OCI-LY7 (cell line): ENCODE data around the gene SPATA3. TPM values are rescaled to one million over a fixed set of nuclear protein-coding genes. Genes with fewer than 3 reads are reported as not detected.

Experiments
- BruUV-seq: library from RNA; stranded (reverse); fragments of 400-500 nt; replicated peaks from 2 replicates; lab custom pipeline; 2021; lab: Mats Ljungman, UMichigan
- CTCF ChIA-PET: fragments of 300-600 bp; sonication (Branson Sonifier 250); formaldehyde crosslinking; loops from one replicate; lab custom pipeline; 2022; ENCODE audit warnings: antibody characterized with exemption; ENCODE audit not compliant: unreplicated experiment; lab: Charles Lee
- POLR2A ChIA-PET: fragments of 300-600 bp; sonication (Branson Sonifier 250); formaldehyde crosslinking; loops from one replicate; lab custom pipeline; 2022; ENCODE audit warnings: antibody characterized with exemption; lab: Charles Lee
- DNase-seq: peaks from one replicate; pipeline ENCODE4 v3.0.0-alpha.2; 2015; ENCODE audit warnings: low spot score
- H2AFZ ChIP-seq: fragments of 200-600 bp; sonication (generic), shearing (Covaris generic); 2 replicates; pipeline ENCODE4 v1.6.1; 2014; ENCODE audit warnings: mild to moderate bottlenecking, antibody characterized with exemption, low read length, moderate library complexity
- H3K27ac ChIP-seq: fragments of 200-600 bp; sonication (generic); 2 replicates; pipeline ENCODE4 v1.5.1; 2014; ENCODE audit warnings: mixed run types, low read depth, mild to moderate bottlenecking, moderate library complexity, low read length, inconsistent platforms; ENCODE audit not compliant: poor library complexity, severe bottlenecking
- H3K36me3 ChIP-seq: fragments of 200-600 bp; sonication (generic); 2 replicates; pipeline ENCODE4 v1.6.1; 2014; ENCODE audit warnings: mild to moderate bottlenecking, antibody characterized with exemption, low read length, moderate library complexity, mixed read lengths; ENCODE audit not compliant: insufficient read depth
- H3K4me1 ChIP-seq: fragments of 200-600 bp; sonication (generic); 2 replicates; pipeline ENCODE4 v1.5.1; 2014; ENCODE audit warnings: mild to moderate bottlenecking, low read length; ENCODE audit not compliant: insufficient read depth, poor library complexity, severe bottlenecking
- H3K4me2 ChIP-seq: fragments of 200-600 bp; sonication (generic); 2 replicates; pipeline ENCODE4 v1.6.1; 2014; ENCODE audit warnings: mild to moderate bottlenecking, low read length
- H3K4me3 ChIP-seq: fragments of 200-600 bp; sonication (generic); 2 replicates; pipeline ENCODE4 v1.5.1; 2014; ENCODE audit warnings: mild to moderate bottlenecking, low read depth, low read length; ENCODE audit not compliant: poor library complexity, severe bottlenecking
- H3K79me2 ChIP-seq: fragments of 200-600 bp; sonication (generic); 2 replicates; pipeline ENCODE4 v1.6.1; 2016; ENCODE audit warnings: low read depth, mild to moderate bottlenecking, low read length, moderate library complexity, mixed read lengths; ENCODE audit not compliant: insufficient read depth
- H3K9me2 ChIP-seq: fragments of 200-600 bp; sonication (generic); 2 replicates; pipeline ENCODE4 v1.6.1; 2016; ENCODE audit warnings: mild to moderate bottlenecking, low read length, mixed read lengths; ENCODE audit not compliant: insufficient read depth
- H3K9me3 ChIP-seq: fragments of 200-600 bp; sonication (generic); 2 replicates; pipeline ENCODE4 v1.6.1; 2014; ENCODE audit warnings: mild to moderate bottlenecking, mixed run types, low read length, mixed read lengths
- H4K20me1 ChIP-seq: fragments of 200-600 bp; sonication (generic); 2 replicates; pipeline ENCODE4 v1.6.1; 2014; ENCODE audit warnings: mild to moderate bottlenecking, antibody characterized with exemption, low read length, moderate library complexity, mixed read lengths; ENCODE audit not compliant: insufficient read depth
- EZH2phosphoT487 ChIP-seq: fragments of 200-600 bp; sonication (generic); IDR thresholded peaks from 2 replicates; pipeline ENCODE4 v1.6.1; 2018; ENCODE audit warnings: low read depth, borderline replicate concordance, mild to moderate bottlenecking, mixed run types, antibody characterized with exemption, low read length, moderate library complexity, mixed read lengths
- intact Hi-C: fragments of 100-400 bp; cut with micrococcal nuclease; formaldehyde crosslinking; loops from one replicate; pipeline ENCODE4 v1.10.0; 2022; ENCODE audit not compliant: unreplicated experiment
- total RNA-seq, 2 experiments: library from RNA; depleted of rRNA in 1 of 2; stranded (reverse); fragments of >200 nt in 1 of 2; shearing (Covaris generic) in 1 of 2; gene quantifications; 2 replicates each; pipeline ENCODE4 v1.2.3, GENCODE V29; 2014 to 2022
- TF ChIP-seq, protein P1 (sequence below): fragments of 200-600 bp; sonication (generic); conservative IDR thresholded peaks from 2 replicates; pipeline ENCODE4 v1.5.1; 2014; ENCODE audit warnings: mild to moderate bottlenecking, antibody characterized with exemption, low read length, moderate library complexity, mixed read lengths

The SPATA3 gene
- total RNA-seq, 2 experiments from 2014 or later: not detected

DNA sequence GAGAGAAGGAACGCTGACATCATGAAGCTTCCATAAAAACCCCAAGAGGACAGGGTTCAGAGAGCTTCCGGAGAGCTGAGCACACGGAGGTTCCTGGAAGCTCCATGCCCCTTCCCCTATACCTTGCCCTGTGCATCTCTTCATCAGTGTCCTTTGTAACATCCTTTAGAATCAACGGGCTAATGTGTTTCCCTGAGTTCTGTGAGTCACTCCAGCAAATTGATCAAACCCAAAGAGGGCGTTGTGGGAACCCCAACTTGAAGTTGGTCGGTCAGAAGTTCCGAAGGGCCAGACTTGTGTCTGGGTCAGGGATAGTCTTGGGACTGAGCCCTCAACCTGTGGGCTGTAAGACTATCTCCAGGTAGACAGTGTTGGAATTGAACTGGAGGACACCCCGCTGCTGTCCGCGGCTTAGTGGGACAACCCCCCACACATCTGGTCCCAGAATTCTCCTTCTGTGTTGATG lies 45.0 kb upstream of the SPATA3 start:
- H3K4me3 ChIP-seq: no peak overlapping the region
- H3K4me2 ChIP-seq: no peak overlapping the region
- no peak for DNase-seq
- H2AFZ ChIP-seq: no peak overlapping the region
- H3K79me2 ChIP-seq: no peaks in the 10 kb centered on the region
- no peaks in the 10 kb centered on the region for H3K4me1 ChIP-seq
- BruUV-seq: no TSS peak
- no peaks in the 10 kb centered on the region for H3K36me3 ChIP-seq
- H3K9me3 ChIP-seq: no peaks in the 10 kb centered on the region
- POLR2A ChIA-PET: interaction anchor here (0.6 kb wide), 2 partner anchors 34 to 1202 kb away, joined by 3 read pairs; no protein-coding TSS in a partner anchor
- intact Hi-C loops: no loop called here
- CTCF ChIA-PET: no interaction called here
- no peaks in the 10 kb centered on the region for H3K9me2 ChIP-seq
- TF ChIP-seq EZH2phosphoT487: no peak
- TF ChIP-seq, protein P1, sequence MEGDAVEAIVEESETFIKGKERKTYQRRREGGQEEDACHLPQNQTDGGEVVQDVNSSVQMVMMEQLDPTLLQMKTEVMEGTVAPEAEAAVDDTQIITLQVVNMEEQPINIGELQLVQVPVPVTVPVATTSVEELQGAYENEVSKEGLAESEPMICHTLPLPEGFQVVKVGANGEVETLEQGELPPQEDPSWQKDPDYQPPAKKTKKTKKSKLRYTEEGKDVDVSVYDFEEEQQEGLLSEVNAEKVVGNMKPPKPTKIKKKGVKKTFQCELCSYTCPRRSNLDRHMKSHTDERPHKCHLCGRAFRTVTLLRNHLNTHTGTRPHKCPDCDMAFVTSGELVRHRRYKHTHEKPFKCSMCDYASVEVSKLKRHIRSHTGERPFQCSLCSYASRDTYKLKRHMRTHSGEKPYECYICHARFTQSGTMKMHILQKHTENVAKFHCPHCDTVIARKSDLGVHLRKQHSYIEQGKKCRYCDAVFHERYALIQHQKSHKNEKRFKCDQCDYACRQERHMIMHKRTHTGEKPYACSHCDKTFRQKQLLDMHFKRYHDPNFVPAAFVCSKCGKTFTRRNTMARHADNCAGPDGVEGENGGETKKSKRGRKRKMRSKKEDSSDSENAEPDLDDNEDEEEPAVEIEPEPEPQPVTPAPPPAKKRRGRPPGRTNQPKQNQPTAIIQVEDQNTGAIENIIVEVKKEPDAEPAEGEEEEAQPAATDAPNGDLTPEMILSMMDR: no peak
- no peaks in the 10 kb centered on the region for H4K20me1 ChIP-seq
- no peak overlapping the region for H3K27ac ChIP-seq

GRCh38 chr2:230951396-230951795 lies 44.5 kb upstream of the SPATA3 start:
- Histone ChIP-seq H3K9me2 (no peaks in the 10 kb centered on the region), H3K4me3 (no peak overlapping the region), H3K4me1 (no peaks in the 10 kb centered on the region), H3K79me2 (no peaks in the 10 kb centered on the region), H3K4me2 (no peak overlapping the region), H3K36me3 (no peaks in the 10 kb centered on the region), H3K9me3 (no peaks in the 10 kb centered on the region), H3K27ac (no peak overlapping the region), H4K20me1 (no peaks in the 10 kb centered on the region), H2AFZ (no peak overlapping the region)
- intact Hi-C loops: no loop called here
- TF ChIP-seq, protein P1: no peak
- TF ChIP-seq EZH2phosphoT487: no peak
- no peak for DNase-seq
- POLR2A ChIA-PET: interaction anchor here (0.6 kb wide), 2 partner anchors 34 to 1203 kb away, joined by 3 read pairs; no protein-coding TSS in a partner anchor
- no TSS peak for BruUV-seq
- CTCF ChIA-PET: no interaction called here

DNA sequence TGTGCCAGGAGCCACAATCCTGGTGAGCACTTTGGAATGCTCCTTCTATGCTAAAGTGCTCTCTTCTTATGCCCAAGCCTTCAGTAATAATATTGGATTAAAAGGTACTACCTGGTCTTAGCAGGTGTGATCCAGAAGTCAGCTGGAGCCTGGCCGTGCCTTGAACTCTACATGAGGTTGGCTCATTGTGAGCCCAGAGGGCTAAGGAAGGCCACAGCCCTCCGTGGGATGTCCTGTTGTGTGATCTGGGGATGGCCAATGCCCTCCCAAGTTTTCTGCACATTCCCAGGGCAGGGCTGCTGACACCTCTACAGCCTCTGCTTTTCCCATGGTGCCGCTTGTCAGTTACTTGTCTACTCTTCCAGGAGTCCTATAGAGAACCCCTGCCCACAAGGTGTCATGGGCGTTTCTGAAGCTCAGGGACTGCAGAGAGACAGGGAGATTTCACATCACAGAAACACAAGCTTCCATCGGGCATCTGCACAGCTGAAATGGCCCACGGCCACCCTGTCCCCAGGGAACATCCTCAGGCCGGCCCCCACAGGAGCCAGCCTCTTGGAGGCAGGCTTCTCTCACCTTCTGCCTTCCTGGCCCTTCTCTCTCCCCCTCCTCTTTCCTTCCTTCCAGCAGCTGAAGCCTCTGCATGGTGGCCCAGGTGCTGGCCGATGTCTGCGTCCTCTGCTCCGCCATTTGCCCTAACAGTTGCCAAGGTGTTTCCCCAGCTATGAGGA lies 43.5 kb upstream of the SPATA3 start:
- H3K4me1 ChIP-seq: no peaks in the 10 kb centered on the region
- no peaks in the 10 kb centered on the region for H3K9me3 ChIP-seq
- H3K4me3 ChIP-seq: no peak overlapping the region
- H2AFZ ChIP-seq: no peak overlapping the region
- DNase-seq: no peak
- H3K79me2 ChIP-seq: no peaks in the 10 kb centered on the region
- BruUV-seq: no TSS peak
- ChIA-PET CTCF (no interaction called here), POLR2A (no interaction called here)
- H3K9me2 ChIP-seq: no peaks in the 10 kb centered on the region
- intact Hi-C loops: no loop called here
- H3K36me3 ChIP-seq: no peaks in the 10 kb centered on the region
- TF ChIP-seq, protein P1: no peak
- no peak for TF ChIP-seq EZH2phosphoT487
- no peak overlapping the region for H3K27ac ChIP-seq
- H3K4me2 ChIP-seq: no peak overlapping the region
- no peaks in the 10 kb centered on the region for H4K20me1 ChIP-seq
